Fibroblast of mammary gland (primary cell): ENCODE data around the gene CENPN.

ENCODE experiments used
- DNase-seq: peaks from one replicate; pipeline ENCODE4 v3.0.0-alpha.2; 2010; ENCODE audit warnings: low read depth
- H3K4me3 ChIP-seq: 2 replicates; pipeline ENCODE4 v1.5.1; 2011; ENCODE audit warnings: low read depth, mild to moderate bottlenecking, low read length, moderate library complexity; ENCODE audit not compliant: control insufficient read depth
- TF ChIP-seq, protein P1 (sequence below): conservative IDR thresholded peaks from 2 replicates; pipeline ENCODE4 v1.5.1; 2011; ENCODE audit warnings: low read depth, low read length, inconsistent platforms; ENCODE audit not compliant: control insufficient read depth, insufficient read depth

Gene CENPN

GRCh38 chr16:81073560-81074330 is 66.7 kb downstream of the CENPN start:
- H3K4me3 ChIP-seq, result no peak overlapping the region
- no peak for DNase-seq
- TF ChIP-seq, protein P1, sequence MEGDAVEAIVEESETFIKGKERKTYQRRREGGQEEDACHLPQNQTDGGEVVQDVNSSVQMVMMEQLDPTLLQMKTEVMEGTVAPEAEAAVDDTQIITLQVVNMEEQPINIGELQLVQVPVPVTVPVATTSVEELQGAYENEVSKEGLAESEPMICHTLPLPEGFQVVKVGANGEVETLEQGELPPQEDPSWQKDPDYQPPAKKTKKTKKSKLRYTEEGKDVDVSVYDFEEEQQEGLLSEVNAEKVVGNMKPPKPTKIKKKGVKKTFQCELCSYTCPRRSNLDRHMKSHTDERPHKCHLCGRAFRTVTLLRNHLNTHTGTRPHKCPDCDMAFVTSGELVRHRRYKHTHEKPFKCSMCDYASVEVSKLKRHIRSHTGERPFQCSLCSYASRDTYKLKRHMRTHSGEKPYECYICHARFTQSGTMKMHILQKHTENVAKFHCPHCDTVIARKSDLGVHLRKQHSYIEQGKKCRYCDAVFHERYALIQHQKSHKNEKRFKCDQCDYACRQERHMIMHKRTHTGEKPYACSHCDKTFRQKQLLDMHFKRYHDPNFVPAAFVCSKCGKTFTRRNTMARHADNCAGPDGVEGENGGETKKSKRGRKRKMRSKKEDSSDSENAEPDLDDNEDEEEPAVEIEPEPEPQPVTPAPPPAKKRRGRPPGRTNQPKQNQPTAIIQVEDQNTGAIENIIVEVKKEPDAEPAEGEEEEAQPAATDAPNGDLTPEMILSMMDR, result no peak

GRCh38 chr16:81076566-81077075 is 69.6 kb downstream of the CENPN start:
- peak overlapping the region; percentile 82 for H3K4me3 ChIP-seq
- TF ChIP-seq, protein P1, result no peak
- peak; percentile 74 for DNase-seq

DNA sequence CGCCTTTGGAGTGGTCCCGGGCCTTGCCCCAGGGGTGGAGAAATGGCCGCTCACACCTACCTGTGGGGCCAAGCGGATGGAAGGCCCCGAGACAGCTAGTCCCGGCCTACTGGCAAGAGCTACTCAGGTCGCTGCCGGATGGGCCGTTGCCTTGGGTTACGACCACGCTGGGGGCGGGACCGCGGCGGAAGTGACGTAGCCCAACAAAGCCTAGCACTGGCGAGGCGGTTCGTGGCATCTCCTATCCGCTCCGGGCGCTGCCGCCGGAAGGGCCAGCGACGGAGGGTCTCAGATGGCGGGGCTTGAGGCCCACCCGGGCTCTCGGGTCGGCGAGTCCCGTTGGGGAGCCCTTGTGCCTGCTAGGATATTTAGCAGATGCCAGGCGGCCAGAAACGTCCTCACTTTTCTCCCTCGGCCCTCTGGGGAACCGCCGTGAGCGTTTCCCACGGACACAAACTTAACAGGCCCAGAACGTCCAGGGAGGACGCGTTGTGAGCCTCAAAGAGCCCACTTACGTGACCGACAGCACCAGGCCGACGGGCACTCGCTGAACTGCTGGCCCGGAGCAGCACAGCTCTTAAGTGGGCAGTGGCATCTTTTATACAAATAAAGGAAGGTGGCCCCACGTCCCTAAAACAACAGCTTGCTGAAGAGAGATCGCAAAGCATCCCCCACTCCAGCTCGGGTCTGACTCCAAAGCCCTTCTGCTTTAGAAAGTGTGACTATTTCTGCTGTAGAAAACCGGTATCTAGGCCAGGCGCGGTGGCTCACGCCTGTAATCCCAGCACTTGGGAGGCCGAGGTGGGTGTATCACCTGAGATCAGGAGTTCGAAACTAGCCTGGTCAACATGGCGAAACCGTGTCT is 70.3 kb downstream of the CENPN start, which contains the start of gene C16orf46:
Gene C16orf46, minus strand, starts transcription at position 163 of the 865 bp plus-strand sequence. CDS start 13,283 bp downstream, outside the sequence.
- peak within 1 kb of the TSS; percentile 82 for H3K4me3 ChIP-seq
- TF ChIP-seq, protein P1, result no peak
- DNase-seq, result peak; percentile 93

DNA sequence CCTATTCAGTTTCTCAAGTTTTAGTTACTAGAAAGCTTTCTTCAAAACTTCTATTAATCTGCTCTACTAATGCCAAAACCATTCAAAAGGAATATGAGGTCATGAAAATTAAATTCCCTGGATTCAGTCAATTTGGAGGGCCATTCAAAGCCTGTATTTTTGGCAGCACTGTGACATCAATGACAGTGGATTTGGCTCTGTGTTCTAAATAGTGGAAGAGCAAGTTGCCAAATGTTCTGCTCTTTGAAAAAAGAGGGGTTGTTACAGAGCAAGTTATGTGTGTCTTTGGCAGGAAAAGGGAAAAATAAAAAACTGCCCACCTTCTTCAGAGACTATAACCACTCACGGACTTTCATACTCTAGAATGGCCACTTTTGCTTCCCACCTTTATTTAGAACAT is 73.2 kb downstream of the CENPN start:
- TF ChIP-seq, protein P1, result no peak
- DNase-seq, result no peak
- no peak overlapping the region for H3K4me3 ChIP-seq

- no peak for DNase-seq
- H3K4me3 ChIP-seq, result no peak overlapping the region
- TF ChIP-seq, protein P1, result no peak
These were observed 74.0 kb downstream of the CENPN start for GRCh38 chr16:81081014-81081413.
